ENCODE results near the gene TUT4. TPM values are rescaled to one million over a fixed set of nuclear protein-coding genes. Genes with fewer than 3 reads are reported as not detected.

TUT4 gene
- total RNA-seq, 2 experiments from 2014 or later = 51.6 to 59.0 TPM

- no peak for TF ChIP-seq CTCF (IDR thresholded peaks at IDR 0.05)
- DNase-seq (no peak), ATAC-seq (no peak)
- Mint-ChIP-seq H3K9me3 (no peaks in the 10 kb centered on the region), H3K27me3 (no peaks in the 10 kb centered on the region), H3K4me1 (ENCODE audit: low read depth) (no peaks in the 10 kb centered on the region), H3K27ac (no peak overlapping the region), H3K4me3 (no peak overlapping the region), H3K36me3 (ENCODE audit: low read depth) (peaks cover 11% of the 10 kb centered on the region)
- CTCF ChIA-PET = no interaction called here
- POLR2A ChIA-PET = no interaction called here
- intact Hi-C loops (cut with micrococcal nuclease) = no loop called here
Observed at GRCh38 chr1:52444463-52444862, 108.4 kb downstream of the TUT4 start.

- no peaks in the 10 kb centered on the region for H3K9me3 Mint-ChIP-seq
- intact Hi-C loops (cut with micrococcal nuclease) = no loop called here
- peaks cover 19% of the 10 kb centered on the region for H3K36me3 Mint-ChIP-seq (ENCODE audit: low read depth)
- ATAC-seq (no peak), DNase-seq (no peak)
- TF ChIP-seq CTCF (IDR thresholded peaks at IDR 0.05) = no peak
- no peaks in the 10 kb centered on the region for H3K4me1 Mint-ChIP-seq (ENCODE audit: low read depth)
- H3K27me3 Mint-ChIP-seq = no peaks in the 10 kb centered on the region
- CTCF ChIA-PET = no interaction called here
- H3K27ac Mint-ChIP-seq = no peak overlapping the region
- no peak overlapping the region for H3K4me3 Mint-ChIP-seq
- POLR2A ChIA-PET = no interaction called here
Observed at GRCh38 chr1:52439976-52440375, 112.9 kb downstream of the TUT4 start.

- DNase-seq = no peak
- no peak for TF ChIP-seq CTCF (IDR thresholded peaks at IDR 0.05)
- Mint-ChIP-seq H3K4me3 (no peak overlapping the region), H3K27ac (no peak overlapping the region), H3K4me1 (ENCODE audit: low read depth) (no peaks in the 10 kb centered on the region), H3K9me3 (no peaks in the 10 kb centered on the region), H3K36me3 (ENCODE audit: low read depth) (peaks cover 13% of the 10 kb centered on the region), H3K27me3 (no peaks in the 10 kb centered on the region)
- intact Hi-C loops (cut with micrococcal nuclease) = no loop called here
- ATAC-seq = no peak
- ChIA-PET CTCF (no interaction called here), POLR2A (no interaction called here)
Observed at GRCh38 chr1:52436817-52437216, 116.1 kb downstream of the TUT4 start.

GRCh38 chr1:52435650-52436049 lies 117.2 kb downstream of the TUT4 start:
- H3K36me3 Mint-ChIP-seq (ENCODE audit: low read depth) = peaks cover 17% of the 10 kb centered on the region
- ChIA-PET CTCF (no interaction called here), POLR2A (interaction anchor here (1.3 kb wide), 2 partner anchors 12 to 133 kb away, joined by 3 to 6 read pairs; no protein-coding TSS in a partner anchor)
- DNase-seq = no peak
- intact Hi-C loops (cut with micrococcal nuclease) = no loop called here
- no peaks in the 10 kb centered on the region for H3K4me1 Mint-ChIP-seq (ENCODE audit: low read depth)
- no peak for ATAC-seq
- no peaks in the 10 kb centered on the region for H3K9me3 Mint-ChIP-seq
- no peak for TF ChIP-seq CTCF (IDR thresholded peaks at IDR 0.05)
- no peaks in the 10 kb centered on the region for H3K27me3 Mint-ChIP-seq
- peak overlapping the region; percentile 9 for H3K27ac Mint-ChIP-seq
- no peak overlapping the region for H3K4me3 Mint-ChIP-seq

DNA sequence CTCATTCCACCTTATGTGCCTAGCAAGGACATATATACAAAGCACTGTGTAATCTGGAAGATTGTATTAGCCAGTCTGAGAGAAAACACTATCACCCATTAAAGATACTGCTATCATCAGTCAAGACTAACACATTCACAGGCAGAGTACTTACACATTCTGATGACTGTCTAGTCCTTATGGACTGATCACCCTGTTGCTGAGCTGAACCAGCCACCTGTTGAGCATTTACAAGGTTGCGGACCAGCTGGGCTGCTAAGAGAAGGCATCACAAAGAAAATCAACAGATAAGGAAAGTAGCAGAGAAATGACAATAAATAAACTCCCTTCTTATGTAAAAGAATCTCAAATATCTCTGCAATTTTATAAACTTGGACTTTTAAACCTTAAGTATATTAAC lies 117.7 kb downstream of the TUT4 start:
- TF ChIP-seq CTCF (IDR thresholded peaks at IDR 0.05) = no peak
- H3K27me3 Mint-ChIP-seq = no peaks in the 10 kb centered on the region
- ChIA-PET CTCF (no interaction called here), POLR2A (interaction anchor here (0.8 to 1.7 kb wide), 4 partner anchors 11 to 197 kb away, joined by 3 to 6 read pairs (median 4); no protein-coding TSS in a partner anchor)
- H3K27ac Mint-ChIP-seq = no peak overlapping the region
- DNase-seq (no peak), ATAC-seq (no peak)
- peaks cover 17% of the 10 kb centered on the region for H3K36me3 Mint-ChIP-seq (ENCODE audit: low read depth)
- H3K9me3 Mint-ChIP-seq = no peaks in the 10 kb centered on the region
- no peak overlapping the region for H3K4me3 Mint-ChIP-seq
- no peaks in the 10 kb centered on the region for H3K4me1 Mint-ChIP-seq (ENCODE audit: low read depth)
- intact Hi-C loops (cut with micrococcal nuclease) = no loop called here
